Left ventricle myocardium inferior (tissue), 1 donor: ENCODE measurements around the gene MSANTD3. TPM values are rescaled to one million over a fixed set of nuclear protein-coding genes. Genes with fewer than 3 reads are reported as not detected.

Experiments used
- DNase-seq: peaks from one replicate; pipeline ENCODE4 v3.0.0-alpha.2; 2020
- H3K27ac ChIP-seq: fragments of 200-600 bp; replicated peaks from 2 replicates; pipeline ENCODE4 v1.8.0; 2021
- H3K27me3 ChIP-seq: fragments of 200-600 bp; 2 replicates; pipeline ENCODE4 v1.8.0; 2021; ENCODE audit warnings: low read depth
- H3K36me3 ChIP-seq: fragments of 200-600 bp; 2 replicates; pipeline ENCODE4 v1.8.0; 2021
- H3K4me1 ChIP-seq: fragments of 200-600 bp; 2 replicates; pipeline ENCODE4 v1.8.0; 2021
- H3K4me3 ChIP-seq: fragments of 200-600 bp; 2 replicates; pipeline ENCODE4 v1.8.0; 2021; ENCODE audit warnings: mild to moderate bottlenecking, moderate library complexity
- H3K9me3 ChIP-seq: fragments of 200-600 bp; replicated peaks from 2 replicates; pipeline ENCODE4 v1.8.0; 2021
- intact Hi-C: fragments of 100-400 bp; cut with micrococcal nuclease; formaldehyde crosslinking; loops from one replicate; pipeline ENCODE4 v1.11.0; 2022
- total RNA-seq: library from RNA; stranded (reverse); fragmentation: NEBNext Ultra II Directional; extraction: Animal tissue kit (Norgen Biotek cat#: 25700); gene quantifications from one replicate; pipeline ENCODE4 v1.2.1, GENCODE V29; 2021
- TF ChIP-seq, protein P1 (sequence below): fragments of 200-600 bp; IDR thresholded peaks from 2 replicates; pipeline ENCODE4 v1.8.0; 2021; ENCODE audit warnings: antibody characterized with exemption, mild to moderate bottlenecking, borderline replicate concordance
- donor health status: DM: no; HTN: yes; CAD: no; lungs with severe emphysema.

Gene MSANTD3
- total RNA-seq, 1 donor from 2014 or later = 19.8 TPM

DNA sequence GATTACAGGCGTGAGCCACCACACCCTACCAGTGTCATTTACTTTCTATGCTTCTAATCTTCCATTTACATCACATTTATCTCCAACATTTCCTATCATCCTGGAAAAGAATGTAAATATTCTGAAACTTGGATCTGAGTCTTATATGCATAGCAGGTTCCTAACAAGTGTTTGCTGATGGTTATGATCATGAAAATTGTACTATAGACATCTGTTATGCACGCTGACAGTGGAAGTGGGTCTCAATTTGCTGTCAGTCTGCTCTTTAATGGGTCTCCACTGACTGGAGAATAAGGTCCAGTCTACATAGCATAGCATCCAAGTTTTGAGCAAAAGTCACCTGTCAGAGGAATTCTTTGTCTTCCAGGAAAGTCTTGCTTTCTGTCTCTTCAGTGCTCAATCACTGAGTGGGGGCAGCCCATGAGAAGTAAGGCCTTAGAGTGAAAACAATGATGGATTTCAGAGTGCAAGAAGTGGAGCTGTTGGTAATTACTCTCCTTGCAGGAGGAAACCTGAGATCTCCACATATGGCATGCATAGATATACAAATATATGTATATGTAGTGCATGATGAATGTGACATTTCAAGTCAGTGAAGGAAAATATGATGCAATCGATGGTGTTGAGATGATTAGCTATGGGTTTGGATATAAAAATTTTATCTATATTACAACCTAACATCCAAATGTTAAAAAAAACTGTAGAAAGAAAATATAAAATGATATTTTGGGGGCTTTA lies 29.2 kb upstream of the MSANTD3 start:
- TF ChIP-seq, protein P1, sequence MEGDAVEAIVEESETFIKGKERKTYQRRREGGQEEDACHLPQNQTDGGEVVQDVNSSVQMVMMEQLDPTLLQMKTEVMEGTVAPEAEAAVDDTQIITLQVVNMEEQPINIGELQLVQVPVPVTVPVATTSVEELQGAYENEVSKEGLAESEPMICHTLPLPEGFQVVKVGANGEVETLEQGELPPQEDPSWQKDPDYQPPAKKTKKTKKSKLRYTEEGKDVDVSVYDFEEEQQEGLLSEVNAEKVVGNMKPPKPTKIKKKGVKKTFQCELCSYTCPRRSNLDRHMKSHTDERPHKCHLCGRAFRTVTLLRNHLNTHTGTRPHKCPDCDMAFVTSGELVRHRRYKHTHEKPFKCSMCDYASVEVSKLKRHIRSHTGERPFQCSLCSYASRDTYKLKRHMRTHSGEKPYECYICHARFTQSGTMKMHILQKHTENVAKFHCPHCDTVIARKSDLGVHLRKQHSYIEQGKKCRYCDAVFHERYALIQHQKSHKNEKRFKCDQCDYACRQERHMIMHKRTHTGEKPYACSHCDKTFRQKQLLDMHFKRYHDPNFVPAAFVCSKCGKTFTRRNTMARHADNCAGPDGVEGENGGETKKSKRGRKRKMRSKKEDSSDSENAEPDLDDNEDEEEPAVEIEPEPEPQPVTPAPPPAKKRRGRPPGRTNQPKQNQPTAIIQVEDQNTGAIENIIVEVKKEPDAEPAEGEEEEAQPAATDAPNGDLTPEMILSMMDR = no peak
- no peak overlapping the region for H3K27ac ChIP-seq
- intact Hi-C loops = no loop called here

DNA sequence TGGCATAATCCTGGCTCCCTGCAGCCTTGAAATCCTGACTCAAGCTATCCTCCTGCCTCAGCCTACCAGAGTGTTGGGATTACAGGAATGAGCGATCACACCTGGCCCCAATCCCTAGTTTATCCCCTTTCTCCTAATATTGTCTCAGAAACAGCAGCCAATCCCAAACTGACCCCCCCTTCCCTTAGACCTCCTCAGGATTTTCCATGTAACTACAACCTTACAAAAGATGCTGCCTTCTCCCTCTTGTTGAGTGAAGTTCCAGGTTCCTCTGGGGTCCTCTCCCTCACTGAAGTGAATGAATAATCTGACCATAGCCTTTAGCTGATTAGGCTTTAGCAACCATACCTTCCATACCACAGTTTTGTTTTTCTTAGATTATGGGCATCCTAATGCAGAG lies 25.9 kb upstream of the MSANTD3 start:
- no peak for DNase-seq
- TF ChIP-seq, protein P1 = no peak
- Histone ChIP-seq H3K36me3 (no peaks in the 10 kb centered on the region), H3K27ac (no peak overlapping the region), H3K4me3 (no peak overlapping the region), H3K9me3 (no peaks in the 10 kb centered on the region), H3K4me1 (no peaks in the 10 kb centered on the region), H3K27me3 (peaks cover 8% of the 10 kb centered on the region)
- intact Hi-C loops = no loop called here

More for the DNA sequence above, 29.2 kb upstream of the MSANTD3 start:
- DNase-seq = no peak
- no peaks in the 10 kb centered on the region for H3K4me1 ChIP-seq
- no peaks in the 10 kb centered on the region for H3K27me3 ChIP-seq
- H3K4me3 ChIP-seq = no peak overlapping the region
- H3K9me3 ChIP-seq = no peaks in the 10 kb centered on the region
- no peaks in the 10 kb centered on the region for H3K36me3 ChIP-seq

DNA sequence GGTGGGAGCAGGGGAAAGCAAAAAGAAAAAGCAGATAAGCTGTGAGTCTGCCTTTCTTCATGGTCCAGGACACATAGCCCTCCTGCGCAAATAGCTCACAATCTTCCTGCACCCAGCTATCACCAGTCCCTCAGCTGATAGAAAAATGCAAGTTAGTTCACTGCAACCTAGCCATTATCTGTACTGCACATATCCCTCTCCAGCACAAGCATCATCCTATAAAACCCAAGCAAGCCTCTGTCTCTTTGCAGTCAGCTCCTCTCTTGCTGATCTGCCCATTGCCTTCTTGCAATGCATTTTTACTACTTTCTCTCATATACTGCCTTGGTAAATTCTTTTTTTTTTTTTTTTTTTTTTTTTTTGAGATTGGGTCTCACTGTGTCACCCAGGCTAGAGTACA lies 20.0 kb upstream of the MSANTD3 start:
- Histone ChIP-seq H3K27ac (no peak overlapping the region), H3K4me1 (peaks cover 8% of the 10 kb centered on the region), H3K36me3 (no peaks in the 10 kb centered on the region), H3K4me3 (no peak overlapping the region), H3K9me3 (no peaks in the 10 kb centered on the region), H3K27me3 (peaks cover 17% of the 10 kb centered on the region)
- intact Hi-C loops = no loop called here
- DNase-seq = no peak
- TF ChIP-seq, protein P1 = no peak

DNA sequence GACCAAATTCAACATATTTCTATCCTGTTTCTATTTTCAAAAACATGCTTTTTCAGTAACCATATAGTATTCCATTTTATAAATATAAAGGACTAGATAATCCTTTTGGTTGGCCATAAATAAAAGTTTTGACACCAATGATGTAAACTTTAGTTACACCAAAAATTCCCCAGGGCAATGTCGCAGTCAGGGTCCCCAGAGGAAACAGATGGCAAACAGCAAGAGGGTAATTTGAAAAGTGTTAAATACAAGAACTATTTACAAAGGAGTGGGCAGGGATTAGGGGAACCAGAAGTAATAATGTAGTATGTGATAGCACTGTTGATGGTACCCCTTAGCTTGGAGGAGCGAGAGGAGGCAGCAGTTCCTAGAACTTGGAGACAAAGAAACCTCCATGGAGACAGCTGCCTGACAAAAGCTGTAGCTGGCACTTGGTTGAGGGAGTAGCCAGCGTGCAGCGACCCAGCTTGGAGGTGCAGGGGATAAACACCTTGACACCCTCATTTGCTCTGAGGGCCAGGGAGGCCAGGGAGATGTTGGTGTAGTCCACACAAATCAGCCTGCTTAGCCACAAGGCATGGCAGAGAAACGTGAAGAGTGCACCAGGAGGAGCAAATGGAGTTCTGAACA lies 18.3 kb upstream of the MSANTD3 start:
- TF ChIP-seq, protein P1 = no peak
- intact Hi-C loops = no loop called here
- Histone ChIP-seq H3K27ac (no peak overlapping the region), H3K4me1 (peaks cover 12% of the 10 kb centered on the region), H3K4me3 (no peak overlapping the region), H3K27me3 (peaks cover 17% of the 10 kb centered on the region), H3K36me3 (no peaks in the 10 kb centered on the region), H3K9me3 (no peaks in the 10 kb centered on the region)
- DNase-seq = no peak

DNA sequence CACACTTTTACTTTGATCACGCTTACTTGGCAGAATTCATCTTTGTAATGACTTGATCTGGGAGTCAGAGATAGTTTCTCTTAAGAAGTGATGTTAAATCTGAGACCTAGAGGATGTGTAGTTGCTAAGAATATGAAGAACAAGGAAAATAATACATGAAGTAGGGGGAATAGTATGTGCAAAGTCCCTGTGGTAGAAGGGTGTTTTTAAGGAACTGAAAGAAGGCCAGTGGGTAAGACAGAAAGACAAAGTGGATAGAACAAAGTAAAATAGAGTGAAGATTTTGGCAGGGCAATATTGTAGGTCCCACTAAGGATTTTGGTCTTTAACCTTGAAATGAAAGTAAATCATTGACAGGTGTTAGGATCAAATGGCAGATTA lies 17.8 kb upstream of the MSANTD3 start:
- no peaks in the 10 kb centered on the region for H3K36me3 ChIP-seq
- H3K27ac ChIP-seq = no peak overlapping the region
- H3K4me1 ChIP-seq = peaks cover 12% of the 10 kb centered on the region
- no peak for DNase-seq
- no peak overlapping the region for H3K4me3 ChIP-seq
- TF ChIP-seq, protein P1 = no peak
- intact Hi-C loops = no loop called here
- no peaks in the 10 kb centered on the region for H3K9me3 ChIP-seq
- H3K27me3 ChIP-seq = peaks cover 17% of the 10 kb centered on the region
